ENCODE data around the gene GATAD2A.
"Not testable (repeated sequence)": the region's sequence is repeated elsewhere in the genome, so short reads cannot be mapped to it uniquely, and the experiment has no call there.

Gene GATAD2A, protein sequence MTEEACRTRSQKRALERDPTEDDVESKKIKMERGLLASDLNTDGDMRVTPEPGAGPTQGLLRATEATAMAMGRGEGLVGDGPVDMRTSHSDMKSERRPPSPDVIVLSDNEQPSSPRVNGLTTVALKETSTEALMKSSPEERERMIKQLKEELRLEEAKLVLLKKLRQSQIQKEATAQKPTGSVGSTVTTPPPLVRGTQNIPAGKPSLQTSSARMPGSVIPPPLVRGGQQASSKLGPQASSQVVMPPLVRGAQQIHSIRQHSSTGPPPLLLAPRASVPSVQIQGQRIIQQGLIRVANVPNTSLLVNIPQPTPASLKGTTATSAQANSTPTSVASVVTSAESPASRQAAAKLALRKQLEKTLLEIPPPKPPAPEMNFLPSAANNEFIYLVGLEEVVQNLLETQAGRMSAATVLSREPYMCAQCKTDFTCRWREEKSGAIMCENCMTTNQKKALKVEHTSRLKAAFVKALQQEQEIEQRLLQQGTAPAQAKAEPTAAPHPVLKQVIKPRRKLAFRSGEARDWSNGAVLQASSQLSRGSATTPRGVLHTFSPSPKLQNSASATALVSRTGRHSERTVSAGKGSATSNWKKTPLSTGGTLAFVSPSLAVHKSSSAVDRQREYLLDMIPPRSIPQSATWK

DNA sequence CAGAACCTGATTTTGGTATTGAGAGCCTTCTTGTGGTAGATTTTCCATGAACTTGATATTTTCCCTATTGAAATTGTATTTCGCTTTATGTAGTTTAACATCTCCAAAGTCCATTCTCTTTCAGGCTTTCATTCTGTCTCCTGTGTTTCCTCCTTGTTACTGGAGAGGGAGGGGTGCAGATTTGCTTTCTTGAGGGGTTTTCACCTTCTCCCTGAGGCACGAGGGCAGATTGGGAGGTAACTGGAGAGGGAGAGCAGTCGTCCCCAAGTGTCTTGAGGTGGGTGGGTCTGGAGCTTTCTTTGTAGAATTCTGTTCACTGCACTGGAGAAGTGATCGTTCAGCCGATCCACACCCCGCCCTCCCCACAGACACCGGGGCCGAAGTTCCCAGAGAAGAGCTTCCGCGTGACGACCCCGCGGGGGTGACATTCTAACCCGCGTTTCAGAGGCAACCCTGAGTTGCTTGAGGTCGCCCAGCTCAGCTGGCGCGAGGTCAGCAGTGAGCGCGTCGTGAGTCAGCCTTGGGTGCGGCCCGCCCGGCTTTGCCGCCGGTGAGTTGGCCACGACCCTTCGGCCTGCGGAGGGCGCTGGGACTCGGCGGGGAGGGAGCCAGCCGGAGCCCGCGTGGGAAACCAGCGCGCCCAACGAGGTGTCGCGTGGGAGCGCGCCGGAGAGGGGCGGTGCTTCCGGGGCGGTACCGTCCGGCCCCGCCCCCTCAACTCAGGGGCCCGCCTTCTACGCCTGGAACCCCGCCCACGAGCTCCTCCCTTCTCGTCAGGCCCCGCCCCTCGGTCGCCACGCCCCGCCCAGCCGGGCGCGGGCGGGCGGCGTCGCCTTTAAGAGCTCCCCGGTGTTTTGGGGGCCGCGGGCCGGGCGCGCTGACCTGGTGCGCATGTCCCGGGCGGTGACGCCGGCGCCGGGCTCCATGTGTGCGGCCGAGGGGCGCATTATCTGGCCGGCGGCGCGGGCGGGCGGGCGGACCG is at the start of gene GATAD2A:
GATAD2A (plus strand) TSS at position 797 of the 982 bp plus-strand sequence. CDS start 59,671 bp downstream, outside the sequence.
- peak; percentile 88 to 89 for DNase-seq (ENCODE audit: low read depth in 2 of 2)

DNA sequence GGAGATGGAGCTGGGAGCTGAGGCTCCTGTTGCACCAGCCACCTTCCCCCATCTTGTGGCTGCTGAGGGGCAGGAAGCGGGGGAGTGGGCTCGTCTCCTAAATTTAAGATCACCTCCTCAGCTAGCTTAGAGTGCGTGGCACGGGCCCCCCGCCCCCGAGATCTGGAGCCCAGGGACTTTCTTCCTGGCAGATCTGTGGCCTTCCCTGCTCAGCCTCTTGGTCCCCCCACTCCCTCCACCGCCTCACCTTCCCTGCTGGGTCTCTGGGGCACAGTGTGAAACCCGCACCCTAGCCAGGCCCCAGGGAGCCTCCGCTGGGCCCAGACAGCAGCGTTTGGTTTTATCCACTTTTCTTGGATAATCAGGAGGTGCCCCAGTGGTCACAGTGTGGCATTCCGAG is 49.0 kb upstream of the GATAD2A start:
- no peak for DNase-seq (ENCODE audit: low read depth in 2 of 2)

DNA sequence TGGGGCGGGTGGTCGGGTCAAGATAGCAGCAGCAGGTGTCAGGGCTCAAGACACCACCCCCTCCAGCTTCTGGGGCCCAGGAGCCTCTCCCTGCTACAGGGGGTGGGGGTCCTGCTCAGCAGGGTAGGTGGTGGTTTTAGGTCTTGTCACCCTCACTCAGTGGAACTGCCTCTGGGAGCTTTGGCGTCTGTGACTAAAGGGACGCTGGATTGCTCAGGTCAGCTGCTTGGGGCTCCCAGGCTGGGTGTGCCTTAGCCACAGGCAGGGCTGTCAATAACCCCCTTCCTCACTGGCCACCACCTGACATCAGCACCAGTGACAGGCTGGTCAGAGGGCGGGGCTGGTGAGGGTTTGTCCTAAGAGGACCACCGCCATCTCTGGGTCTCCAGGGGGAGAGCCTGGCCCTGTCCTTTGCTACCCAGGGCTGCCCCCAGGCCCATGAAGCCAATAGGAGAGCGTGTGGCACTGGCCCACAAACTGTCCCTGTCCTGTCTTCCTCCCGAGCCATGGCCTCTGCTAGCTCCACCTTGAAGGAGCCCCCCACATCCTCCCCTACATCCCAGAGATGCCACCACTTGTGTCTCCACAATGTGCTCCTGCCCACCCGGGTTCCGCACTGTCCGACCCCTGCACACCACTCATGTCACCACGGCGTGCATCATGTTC is 48.4 kb upstream of the GATAD2A start:
- DNase-seq (ENCODE audit: low read depth in 2 of 2): no peak

DNA sequence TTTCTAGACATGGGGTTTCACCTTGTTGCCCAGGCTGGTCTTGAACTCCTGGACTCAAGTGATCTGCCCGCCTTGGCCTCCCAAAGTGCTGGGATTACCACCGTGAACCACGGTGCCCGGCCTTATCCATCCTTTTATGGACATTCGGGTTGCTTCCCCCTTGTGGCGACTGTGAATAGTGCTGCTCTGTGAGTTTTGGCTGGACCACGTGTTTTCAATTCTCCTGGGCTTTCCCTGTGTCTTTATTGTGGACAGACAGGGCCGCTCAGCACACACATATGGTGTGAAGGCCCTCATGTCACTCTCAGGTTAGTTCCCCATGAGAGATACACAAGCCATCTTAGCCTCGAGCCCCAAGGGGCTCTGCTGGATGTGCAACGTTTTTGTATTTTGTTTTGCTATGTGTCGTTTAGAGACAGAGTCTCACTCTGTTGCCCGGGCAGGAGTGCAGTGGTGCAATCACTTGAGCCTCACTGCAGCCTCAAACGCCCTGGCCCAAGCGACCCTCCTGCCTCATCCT is 44.3 kb upstream of the GATAD2A start:
- peak; percentile 39 to 42 for DNase-seq (ENCODE audit: low read depth in 2 of 2)

DNA sequence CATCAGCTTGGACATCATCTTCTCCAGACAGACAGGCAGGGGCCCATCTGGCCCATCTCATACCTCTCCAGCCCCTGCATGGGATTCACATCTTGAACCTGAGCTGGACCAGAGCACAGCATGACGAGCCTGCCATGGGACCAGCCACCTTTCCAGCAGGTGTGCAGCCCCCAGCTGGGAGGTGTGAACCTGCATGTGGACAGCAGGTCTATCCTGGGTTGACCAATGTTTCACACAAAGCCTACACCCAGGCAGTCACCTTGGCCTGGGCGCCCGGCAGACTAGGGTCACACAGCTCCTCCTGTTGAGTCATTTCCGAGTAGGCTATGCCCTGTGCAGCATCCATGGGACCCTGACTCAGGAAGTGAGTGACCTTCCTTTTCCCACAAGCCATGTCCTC is 43.4 kb upstream of the GATAD2A start:
- DNase-seq (ENCODE audit: low read depth in 2 of 2): no peak

DNA sequence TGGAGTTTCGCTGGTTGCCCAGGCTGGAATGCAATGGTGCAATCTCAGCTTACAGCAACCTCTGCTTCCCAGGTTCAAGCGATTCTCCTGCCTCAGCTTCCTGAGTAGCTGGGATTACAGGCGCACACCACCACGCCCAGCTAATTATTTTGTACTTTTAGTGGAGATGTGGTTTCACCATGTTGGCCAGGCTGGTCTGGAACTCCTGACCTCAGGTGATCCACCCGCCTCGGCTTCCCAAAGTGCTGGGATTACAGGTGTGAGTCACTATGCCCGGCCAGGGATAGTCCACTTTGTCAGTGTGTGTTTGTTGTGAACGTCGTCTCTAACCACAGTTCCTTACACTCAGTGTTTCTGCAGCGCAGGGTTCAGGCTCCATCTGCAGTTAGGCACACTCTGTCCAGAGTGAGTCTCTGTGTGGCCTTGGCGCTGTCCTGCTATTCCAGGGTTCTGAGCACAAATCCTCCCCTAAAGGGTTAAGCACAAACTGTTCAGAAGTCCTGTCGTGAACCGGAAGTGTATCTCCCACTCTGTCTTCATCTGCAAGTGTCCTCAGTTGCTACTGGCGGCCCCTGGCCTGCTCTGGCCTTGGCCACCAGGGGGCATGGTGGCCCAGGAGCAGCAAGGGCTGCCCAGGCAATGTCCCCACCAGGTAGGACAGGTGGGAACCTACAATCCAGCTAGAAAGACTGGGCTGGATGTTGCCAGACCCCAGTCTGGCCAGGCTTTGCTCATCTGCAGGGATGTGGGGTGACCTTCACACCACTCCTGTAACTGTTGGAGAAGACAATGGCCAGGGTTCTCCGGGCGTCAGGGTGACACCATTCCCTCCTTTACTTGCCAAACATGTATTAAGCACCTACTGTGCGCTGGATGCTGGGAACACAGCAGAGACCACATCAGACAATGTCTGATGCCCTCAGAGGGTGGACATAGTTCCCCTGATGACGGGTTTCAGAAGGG is 38.8 kb upstream of the GATAD2A start:
- DNase-seq (ENCODE audit: low read depth in 2 of 2): peak; percentile 29 to 33

DNA sequence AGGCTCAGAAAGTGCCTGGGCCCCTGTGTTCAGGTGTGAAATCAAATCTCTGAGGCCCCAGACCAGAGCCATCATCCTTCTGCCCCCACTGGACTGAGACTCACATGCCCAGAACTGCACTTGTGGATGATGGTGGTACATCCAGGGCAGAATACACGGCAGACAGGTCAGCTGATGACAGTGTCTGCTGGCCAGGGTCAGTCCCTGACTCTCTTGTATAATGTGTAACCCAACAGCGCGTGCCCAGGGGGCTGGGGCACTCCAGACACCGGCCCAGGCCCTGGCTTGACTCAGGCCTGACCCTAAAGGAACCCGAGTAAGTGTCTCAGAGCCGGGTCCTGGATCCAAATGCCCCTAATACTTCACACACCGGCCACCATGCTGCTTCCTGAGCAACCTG is 37.4 kb upstream of the GATAD2A start:
- no peak for DNase-seq (ENCODE audit: low read depth in 2 of 2)

DNA sequence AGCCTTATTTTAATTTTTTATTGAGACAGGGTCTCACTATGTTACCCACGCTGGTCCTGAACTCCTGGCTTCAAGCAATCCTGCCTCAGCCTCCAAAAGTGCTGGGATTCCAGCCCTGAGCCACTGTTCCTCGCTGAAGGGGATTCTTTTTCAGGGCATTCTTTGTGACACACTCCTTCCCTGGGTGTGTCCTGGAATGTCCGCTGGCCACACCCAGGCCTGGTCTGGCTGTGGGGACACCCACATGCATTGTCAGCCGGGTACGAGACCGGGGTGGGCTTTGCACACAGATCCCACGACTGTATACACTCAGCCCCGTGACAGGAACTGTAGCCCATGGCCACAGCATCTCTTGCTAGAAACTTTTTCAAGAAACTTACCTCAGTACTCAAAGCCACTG is 34.4 kb upstream of the GATAD2A start:
- no peak for DNase-seq (ENCODE audit: low read depth in 2 of 2)

DNA sequence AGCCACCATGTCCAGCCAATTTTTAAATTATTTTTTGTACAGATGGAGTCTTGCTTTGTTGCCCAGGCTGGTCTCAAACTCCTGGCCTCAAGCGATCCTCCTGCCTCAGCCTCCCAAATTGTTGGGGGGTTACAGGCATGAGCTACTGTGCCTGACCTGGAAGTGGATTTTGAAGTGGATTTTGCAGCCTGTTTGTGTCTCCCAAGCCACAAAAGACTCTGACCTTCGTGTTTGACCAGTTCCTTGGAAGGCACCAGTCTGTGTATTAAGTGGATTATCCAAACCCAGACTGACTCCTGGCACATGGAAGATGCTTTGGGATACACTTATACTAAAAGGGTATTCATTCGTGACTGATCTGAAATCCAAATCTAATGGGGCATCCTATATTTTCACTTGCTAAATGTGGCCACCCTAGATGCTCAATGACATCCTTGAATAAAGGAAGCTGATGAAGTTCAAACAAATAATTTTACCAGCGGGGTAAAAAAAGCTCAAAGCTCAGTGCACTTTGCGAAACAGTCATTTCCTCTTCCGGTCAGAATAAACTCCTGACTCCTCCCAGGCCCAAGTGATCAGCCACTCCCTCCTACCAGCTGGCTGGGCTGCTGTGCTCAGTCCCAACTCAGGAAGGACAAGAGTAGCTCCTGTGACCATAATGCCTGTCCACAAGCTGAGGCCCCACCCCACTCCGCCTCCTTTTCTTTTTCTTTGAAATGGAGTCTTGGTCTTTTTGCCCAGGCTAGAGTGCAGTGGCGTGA is 32.6 kb upstream of the GATAD2A start:
- DNase-seq (ENCODE audit: low read depth in 2 of 2): no peak

DNA sequence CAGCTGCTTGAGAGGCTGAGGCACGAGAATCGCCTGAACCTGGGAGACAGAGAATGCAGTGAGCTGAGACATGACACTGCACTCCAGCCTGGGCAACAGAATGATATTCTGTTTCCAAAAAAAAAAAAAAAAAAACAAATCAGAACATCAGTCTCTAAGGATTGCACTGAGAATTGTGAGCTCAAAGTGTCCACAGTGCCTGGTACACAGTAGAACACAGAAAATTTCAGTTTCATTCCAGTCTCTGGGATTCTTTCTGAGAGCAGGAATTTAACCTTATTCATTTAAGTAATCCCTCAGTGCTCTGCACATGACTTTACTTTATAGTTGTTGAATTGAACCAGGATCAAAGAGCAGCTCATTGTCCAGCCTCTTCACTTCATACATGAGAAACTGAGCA is 25.9 kb upstream of the GATAD2A start:
- no peak for DNase-seq (ENCODE audit: low read depth in 2 of 2)

DNA sequence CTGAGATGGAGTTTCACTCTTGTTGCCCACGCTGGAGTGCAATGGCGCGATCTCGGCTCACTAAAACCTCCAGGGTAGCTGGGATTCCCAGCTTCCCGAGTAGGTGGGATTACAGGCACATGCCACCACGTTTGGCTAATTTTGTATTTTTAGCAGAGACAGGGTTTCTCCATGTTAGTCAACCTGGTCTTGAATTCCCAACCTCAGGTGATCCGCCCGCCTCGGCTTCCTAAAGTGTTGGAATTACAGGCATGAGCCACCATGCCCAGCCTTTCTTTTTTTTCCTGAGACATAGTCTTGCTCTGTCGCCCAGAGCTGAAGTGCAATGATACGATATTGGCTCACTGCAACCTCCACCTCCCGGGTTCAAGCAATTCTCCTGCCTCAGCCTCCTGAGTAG is 25.2 kb upstream of the GATAD2A start:
- DNase-seq (ENCODE audit: low read depth in 2 of 2): not testable (repeated sequence)

DNA sequence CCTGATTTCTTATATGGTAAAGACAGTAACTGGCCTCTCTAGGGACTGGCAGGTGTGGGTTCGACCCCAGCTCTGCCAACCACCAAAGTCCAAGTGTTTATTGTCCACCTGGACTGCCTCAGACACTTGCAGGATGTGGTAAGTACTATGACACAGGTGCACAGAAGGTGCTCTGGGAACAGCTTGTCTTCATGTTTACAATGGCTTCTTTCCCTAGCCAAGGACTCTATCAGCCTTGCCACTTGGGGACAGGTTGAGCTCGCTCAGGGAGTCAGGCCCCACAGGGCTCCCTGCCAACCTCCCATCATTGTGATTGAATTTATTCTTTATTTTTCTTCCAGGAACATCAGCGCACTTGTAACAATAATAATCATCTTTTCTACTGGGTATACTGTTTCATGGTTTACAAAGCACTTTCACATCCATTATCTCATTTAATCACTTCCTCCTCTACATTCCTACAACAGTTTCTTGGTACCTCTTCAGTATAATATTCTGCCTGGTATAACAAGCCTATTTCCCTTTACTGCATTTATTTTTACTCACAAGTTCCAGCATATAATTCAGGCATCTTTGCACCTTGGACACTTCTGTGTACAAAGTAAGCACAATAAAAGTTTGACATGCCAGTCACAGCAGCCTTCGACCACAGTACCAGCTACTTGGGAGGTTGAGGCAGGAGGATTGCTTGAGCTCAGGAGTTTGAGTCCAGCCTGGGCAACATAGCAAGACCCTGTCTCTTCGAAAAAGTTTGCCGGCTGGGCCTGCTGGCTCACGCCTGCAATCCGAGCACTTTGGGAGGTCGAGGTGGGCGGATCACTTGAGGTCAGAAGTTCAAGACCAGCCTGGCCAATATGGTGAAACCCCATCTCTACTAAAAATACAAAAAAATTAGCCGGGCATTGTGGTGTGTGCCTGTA is 24.2 kb upstream of the GATAD2A start:
- DNase-seq (ENCODE audit: low read depth in 2 of 2): no peak

DNA sequence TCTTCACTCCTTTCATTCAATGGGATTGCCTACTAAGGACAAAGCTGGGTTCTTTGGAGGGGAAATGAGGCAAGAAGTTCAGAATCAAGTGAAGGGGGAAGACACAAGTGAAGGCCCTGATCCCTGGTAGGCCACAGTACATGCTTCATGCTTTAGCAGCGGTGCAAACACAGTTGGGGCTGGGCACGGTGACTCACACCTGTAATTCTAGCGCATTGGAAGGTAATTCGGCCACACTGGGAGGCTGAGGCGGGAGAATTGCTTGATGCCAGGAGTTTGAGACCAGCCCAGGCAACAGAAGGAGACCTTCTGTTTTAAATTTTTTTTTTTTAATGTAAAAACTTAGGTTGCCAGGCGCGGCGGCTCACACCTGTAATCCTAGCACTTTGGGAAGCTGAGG is 23.4 kb upstream of the GATAD2A start:
- no peak for DNase-seq (ENCODE audit: low read depth in 2 of 2)

DNA sequence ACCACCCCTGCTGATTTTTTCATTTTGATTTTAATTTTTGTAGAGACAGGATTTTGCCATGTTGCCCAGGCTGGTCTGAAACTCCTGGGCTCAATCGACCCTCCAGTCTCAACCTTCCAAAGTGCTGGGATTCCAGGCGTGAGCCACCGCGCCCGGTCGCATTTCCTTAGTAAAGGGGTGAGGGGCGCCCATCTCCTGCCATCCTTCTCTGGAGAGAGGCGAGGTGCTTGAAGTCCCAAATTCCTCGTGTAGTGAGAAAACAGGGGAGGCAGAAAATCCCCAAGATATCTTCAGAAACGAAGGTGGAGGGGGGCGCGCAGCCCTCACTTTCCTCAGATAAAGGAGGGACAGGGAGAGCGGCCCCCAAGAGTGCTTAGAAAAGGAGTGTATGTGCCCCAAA is 21.0 kb upstream of the GATAD2A start:
- no peak for DNase-seq (ENCODE audit: low read depth in 2 of 2)

DNA sequence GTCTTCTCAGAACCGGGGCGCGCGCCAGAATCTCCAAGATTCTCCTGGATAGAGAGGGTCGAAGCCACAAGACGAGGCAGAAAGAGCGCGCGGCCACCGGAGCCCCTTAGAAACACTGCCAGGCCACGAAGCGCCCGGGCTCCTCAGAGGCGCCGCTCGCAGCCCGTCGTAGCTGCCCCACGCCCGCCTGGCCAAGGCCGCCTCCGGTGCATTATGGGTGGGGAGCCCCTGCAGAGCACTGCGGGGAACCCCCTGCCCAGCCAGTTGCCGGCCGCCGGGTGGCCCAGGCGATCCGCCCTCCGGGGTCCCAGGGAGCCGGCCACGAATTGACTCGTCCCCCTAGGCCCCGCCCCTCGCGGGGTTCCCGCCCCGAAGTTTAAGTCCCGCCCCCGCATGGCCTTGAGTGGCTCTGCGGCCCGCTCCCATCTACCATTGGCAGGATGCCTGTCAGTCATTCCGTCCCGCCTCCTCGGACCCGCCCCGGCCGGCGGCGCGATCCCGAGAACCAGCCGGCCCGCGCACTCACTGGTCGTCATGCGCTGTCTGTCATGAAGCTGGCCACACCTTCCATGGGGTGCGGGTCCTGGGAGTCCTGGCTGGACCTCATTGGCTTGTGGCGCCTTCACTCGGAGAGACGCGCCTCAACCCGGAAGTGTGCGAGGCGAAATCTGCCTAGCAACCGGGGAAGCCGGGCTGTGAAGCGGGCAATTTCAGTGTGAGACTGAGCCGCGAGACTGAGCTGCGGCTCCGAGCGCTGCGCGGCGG is 20.2 kb upstream of the GATAD2A start:
- peak; percentile 98 to 99 for DNase-seq (ENCODE audit: low read depth in 2 of 2)

DNA sequence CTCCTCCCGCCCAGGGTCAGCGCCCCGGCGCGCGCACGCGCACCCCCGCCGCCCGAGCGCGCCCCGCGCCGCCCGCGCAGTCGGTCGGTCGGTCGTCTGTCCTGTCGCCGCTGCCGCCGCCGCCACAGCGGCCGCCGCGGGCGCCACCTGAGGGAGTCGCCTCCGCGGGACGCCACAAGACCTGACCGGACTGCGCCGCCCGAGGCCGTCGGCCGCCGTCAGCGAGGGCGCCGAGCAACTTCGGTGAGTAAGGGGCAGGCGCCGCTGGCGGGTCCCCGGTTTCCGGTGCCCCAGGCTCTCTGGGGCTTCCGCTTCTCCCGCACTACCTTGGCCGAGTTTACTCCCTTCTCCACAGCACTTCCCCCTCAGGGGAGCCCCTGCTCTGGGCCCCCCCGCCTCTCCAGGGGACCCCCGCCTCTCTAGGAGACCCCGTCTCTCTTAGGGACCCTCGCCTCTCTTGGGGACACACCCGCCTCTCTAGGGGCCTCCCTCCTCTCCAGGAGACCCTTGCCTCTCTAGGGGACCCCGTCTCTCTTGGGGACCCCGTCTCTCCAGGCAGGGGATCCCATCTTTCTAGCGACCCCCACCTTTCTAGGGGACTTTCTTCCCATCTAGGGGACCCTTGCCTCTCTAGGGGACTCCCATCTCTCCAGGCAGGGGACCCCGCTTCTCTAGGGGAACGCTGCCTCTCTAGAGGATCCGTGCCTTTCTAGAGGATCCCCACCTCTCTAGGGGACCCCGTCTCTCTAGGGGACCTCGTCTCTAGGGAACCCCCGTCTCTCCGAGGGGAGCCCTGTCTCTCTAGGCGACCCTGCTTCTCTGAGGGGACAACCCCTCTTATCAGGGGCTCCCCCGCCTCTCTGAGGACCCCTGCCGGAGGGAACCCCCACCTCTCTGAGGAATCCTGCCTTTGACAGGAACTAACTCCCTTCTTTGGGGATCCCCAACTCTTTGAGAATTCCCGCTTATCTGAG is 19.3 kb upstream of the GATAD2A start:
- DNase-seq (ENCODE audit: low read depth in 2 of 2): no peak

Data from activated CD8-positive, alpha-beta memory T cell treated with anti-CD3 and anti-CD28 coated beads for 4 hours (primary cell).